ENCODE measurements around the gene GOLGA6C. TPM values are rescaled to one million over a fixed set of nuclear protein-coding genes. Genes with fewer than 3 reads are reported as not detected.

The GOLGA6C gene
- total and polyA plus RNA-seq, 4 donors: 0.08 TPM; not detected in 3

DNA sequence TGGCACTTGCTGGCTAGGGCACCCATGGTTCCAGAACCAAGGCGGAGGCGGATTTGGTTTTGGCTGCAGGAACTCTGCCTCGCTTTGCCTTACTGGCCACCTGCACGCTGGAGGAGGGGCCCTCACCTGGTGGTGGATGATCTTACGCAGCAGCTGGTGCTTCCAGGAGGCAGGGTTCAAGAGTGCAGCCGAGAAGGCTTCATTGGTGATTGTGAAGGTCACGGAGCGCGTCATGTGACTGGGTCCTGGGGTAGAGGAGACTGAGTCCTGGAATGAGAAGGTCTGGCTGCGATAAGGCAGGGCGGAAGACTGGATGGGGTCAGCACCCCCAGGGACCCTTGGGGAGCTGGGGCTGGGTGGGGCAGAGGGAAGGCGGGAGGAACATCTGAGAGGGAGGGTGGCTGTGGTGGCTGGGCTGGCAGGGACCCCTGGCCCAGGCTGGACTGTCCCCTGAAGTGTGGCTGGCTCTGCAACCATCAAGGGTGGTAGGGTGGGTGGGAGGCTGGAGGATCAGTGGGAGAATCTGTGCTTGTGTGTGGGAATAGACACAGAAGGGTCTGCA, 25.8 kb upstream of the GOLGA6C start:
- peaks cover 0 to 6% (median 0%) of the 10 kb centered on the region in 4 donors for H3K27me3 ChIP-seq (ENCODE audit: control insufficient read depth in 4 of 4, insufficient read depth in 4 of 4, low read length in 3 of 4)
- H3K36me3 ChIP-seq (ENCODE audit: control insufficient read depth in 4 of 4, insufficient read depth in 3 of 4, low read depth in 1 of 4, low read length in 3 of 4): no peaks in the 10 kb centered on the region
- no peak overlapping the region for H3K9ac ChIP-seq (ENCODE audit: low read depth in 1 of 2, low read length in 2 of 2)
- no peak for DNase-seq (ENCODE audit: low spot score)
- peaks cover 0 to 2% (median 0%) of the 10 kb centered on the region in 4 donors for H3K4me1 ChIP-seq (ENCODE audit: control insufficient read depth in 4 of 4, insufficient read depth in 4 of 4, low read length in 3 of 4)
- WGBS: 91% methylated on average over 12 of the region's 12 CpGs
- H3K9me3 ChIP-seq (ENCODE audit: control insufficient read depth in 4 of 4, low read length in 3 of 4): no peaks in the 10 kb centered on the region
- TF ChIP-seq, protein P1, sequence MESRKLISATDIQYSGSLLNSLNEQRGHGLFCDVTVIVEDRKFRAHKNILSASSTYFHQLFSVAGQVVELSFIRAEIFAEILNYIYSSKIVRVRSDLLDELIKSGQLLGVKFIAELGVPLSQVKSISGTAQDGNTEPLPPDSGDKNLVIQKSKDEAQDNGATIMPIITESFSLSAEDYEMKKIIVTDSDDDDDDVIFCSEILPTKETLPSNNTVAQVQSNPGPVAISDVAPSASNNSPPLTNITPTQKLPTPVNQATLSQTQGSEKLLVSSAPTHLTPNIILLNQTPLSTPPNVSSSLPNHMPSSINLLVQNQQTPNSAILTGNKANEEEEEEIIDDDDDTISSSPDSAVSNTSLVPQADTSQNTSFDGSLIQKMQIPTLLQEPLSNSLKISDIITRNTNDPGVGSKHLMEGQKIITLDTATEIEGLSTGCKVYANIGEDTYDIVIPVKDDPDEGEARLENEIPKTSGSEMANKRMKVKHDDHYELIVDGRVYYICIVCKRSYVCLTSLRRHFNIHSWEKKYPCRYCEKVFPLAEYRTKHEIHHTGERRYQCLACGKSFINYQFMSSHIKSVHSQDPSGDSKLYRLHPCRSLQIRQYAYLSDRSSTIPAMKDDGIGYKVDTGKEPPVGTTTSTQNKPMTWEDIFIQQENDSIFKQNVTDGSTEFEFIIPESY (IDR thresholded peaks at IDR 0.05): no peak
- H3K27ac ChIP-seq (ENCODE audit: low read depth in 1 of 2, low read length in 2 of 2): no peak overlapping the region
- no peak overlapping the region for H3K4me3 ChIP-seq (ENCODE audit: low read depth in 1 of 3, low read length in 3 of 3)

DNA sequence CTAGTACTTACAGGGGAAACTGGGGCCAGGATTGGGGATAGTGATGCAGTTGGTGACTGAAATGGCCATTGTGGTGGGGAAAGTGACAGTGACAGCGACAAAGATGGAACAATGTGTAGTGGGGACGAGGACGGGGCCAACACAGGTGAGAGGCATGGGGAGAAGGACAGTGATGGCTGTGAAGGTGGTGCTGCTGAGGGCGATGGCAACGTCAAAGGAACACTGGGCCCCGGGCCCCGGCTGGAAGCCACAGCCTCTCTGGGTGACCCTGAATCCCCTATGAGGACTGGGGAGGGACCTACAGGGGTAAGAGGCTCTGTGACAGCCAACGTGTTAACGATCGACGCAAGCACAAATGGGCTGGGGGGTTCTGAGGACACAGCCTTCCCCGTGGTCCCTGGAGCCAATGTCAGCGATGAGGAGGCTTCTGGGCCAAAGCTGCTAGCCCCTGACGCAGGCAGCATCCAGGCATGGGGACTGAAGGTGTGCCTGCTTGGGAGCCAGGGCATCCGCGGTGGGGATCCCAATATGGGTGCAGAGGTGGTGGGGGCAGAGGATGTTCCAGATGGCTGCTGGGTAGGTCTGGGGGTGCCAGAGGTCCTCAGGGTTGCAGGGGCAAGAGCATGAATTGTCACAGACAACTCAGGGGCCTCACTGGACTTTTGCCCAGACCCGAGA, 25.2 kb upstream of the GOLGA6C start:
- DNase-seq (ENCODE audit: low spot score): no peak
- Histone ChIP-seq H3K27me3 (ENCODE audit: control insufficient read depth in 4 of 4, insufficient read depth in 4 of 4, low read length in 3 of 4) (peaks cover 0 to 6% (median 0%) of the 10 kb centered on the region in 4 donors), H3K4me1 (ENCODE audit: control insufficient read depth in 4 of 4, insufficient read depth in 4 of 4, low read length in 3 of 4) (peaks cover 0 to 2% (median 0%) of the 10 kb centered on the region in 4 donors), H3K9me3 (ENCODE audit: control insufficient read depth in 4 of 4, low read length in 3 of 4) (no peaks in the 10 kb centered on the region), H3K36me3 (ENCODE audit: control insufficient read depth in 4 of 4, insufficient read depth in 3 of 4, low read depth in 1 of 4, low read length in 3 of 4) (no peaks in the 10 kb centered on the region), H3K9ac (ENCODE audit: low read depth in 1 of 2, low read length in 2 of 2) (no peak overlapping the region), H3K4me3 (ENCODE audit: low read depth in 1 of 3, low read length in 3 of 3) (no peak overlapping the region), H3K27ac (ENCODE audit: low read depth in 1 of 2, low read length in 2 of 2) (no peak overlapping the region)
- TF ChIP-seq GABPA (IDR thresholded peaks at IDR 0.05 in 1 of 2, conservative IDR thresholded peaks at IDR 0.05 in 1 of 2) (no peak), FOXA2 (IDR thresholded peaks at IDR 0.05) (no peak), JUND (IDR thresholded peaks at IDR 0.05) (no peak), FOXA1 (IDR thresholded peaks at IDR 0.05) (no peak), HNF4A (conservative IDR thresholded peaks at IDR 0.05) (no peak), HNF4G (IDR thresholded peaks at IDR 0.05) (no peak), EGR1 (IDR thresholded peaks at IDR 0.05; ENCODE audit: low read depth in 2 of 2) (no peak), RXRA (IDR thresholded peaks at IDR 0.05) (no peak), RAD21 (IDR thresholded peaks at IDR 0.05) (no peak), YY1 (IDR thresholded peaks at IDR 0.05) (no peak), ATF3 (IDR thresholded peaks at IDR 0.05) (no peak), TAF1 (conservative IDR thresholded peaks at IDR 0.05) (no peak), MAX (IDR thresholded peaks at IDR 0.05) (no peak), SP1 (IDR thresholded peaks at IDR 0.05) (no peak)
- TF ChIP-seq, protein P2, sequence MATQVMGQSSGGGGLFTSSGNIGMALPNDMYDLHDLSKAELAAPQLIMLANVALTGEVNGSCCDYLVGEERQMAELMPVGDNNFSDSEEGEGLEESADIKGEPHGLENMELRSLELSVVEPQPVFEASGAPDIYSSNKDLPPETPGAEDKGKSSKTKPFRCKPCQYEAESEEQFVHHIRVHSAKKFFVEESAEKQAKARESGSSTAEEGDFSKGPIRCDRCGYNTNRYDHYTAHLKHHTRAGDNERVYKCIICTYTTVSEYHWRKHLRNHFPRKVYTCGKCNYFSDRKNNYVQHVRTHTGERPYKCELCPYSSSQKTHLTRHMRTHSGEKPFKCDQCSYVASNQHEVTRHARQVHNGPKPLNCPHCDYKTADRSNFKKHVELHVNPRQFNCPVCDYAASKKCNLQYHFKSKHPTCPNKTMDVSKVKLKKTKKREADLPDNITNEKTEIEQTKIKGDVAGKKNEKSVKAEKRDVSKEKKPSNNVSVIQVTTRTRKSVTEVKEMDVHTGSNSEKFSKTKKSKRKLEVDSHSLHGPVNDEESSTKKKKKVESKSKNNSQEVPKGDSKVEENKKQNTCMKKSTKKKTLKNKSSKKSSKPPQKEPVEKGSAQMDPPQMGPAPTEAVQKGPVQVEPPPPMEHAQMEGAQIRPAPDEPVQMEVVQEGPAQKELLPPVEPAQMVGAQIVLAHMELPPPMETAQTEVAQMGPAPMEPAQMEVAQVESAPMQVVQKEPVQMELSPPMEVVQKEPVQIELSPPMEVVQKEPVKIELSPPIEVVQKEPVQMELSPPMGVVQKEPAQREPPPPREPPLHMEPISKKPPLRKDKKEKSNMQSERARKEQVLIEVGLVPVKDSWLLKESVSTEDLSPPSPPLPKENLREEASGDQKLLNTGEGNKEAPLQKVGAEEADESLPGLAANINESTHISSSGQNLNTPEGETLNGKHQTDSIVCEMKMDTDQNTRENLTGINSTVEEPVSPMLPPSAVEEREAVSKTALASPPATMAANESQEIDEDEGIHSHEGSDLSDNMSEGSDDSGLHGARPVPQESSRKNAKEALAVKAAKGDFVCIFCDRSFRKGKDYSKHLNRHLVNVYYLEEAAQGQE (IDR thresholded peaks at IDR 0.05): no peak
- TF ChIP-seq, protein P3, sequence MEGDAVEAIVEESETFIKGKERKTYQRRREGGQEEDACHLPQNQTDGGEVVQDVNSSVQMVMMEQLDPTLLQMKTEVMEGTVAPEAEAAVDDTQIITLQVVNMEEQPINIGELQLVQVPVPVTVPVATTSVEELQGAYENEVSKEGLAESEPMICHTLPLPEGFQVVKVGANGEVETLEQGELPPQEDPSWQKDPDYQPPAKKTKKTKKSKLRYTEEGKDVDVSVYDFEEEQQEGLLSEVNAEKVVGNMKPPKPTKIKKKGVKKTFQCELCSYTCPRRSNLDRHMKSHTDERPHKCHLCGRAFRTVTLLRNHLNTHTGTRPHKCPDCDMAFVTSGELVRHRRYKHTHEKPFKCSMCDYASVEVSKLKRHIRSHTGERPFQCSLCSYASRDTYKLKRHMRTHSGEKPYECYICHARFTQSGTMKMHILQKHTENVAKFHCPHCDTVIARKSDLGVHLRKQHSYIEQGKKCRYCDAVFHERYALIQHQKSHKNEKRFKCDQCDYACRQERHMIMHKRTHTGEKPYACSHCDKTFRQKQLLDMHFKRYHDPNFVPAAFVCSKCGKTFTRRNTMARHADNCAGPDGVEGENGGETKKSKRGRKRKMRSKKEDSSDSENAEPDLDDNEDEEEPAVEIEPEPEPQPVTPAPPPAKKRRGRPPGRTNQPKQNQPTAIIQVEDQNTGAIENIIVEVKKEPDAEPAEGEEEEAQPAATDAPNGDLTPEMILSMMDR (IDR thresholded peaks at IDR 0.05; ENCODE audit: low read depth, low read length, missing input control): no peak
- 88% methylated on average over 17 of the region's 17 CpGs for WGBS

Measured in liver (tissue), 9 donors.